Measurements from ENCODE around the gene TTL.
A peak's percentile ranks its signal among the peaks of the same experiment; 100 is the strongest.

TTL gene

DNA sequence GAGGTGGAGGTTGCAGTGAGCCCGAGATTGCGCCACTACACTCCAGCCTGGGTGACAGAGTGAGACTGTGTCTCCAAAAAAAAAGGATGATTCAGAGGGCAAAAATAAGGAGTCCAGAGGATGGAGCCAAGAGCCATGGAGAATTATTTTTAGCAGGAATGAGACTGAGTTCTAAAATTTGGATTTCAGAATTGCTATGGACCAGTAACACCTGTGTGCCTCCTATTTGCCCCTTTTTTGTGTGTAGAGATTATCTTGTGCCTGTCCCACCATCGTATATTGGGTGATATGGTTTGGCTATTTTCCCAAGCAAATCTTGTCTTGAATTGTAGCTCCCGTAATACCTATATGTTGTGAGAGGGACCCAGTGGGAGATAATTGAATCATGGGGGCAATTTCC, 32.1 kb upstream of the TTL start:
- no peak for DNase-seq (ENCODE audit: low read depth)
- TF ChIP-seq, protein P1, sequence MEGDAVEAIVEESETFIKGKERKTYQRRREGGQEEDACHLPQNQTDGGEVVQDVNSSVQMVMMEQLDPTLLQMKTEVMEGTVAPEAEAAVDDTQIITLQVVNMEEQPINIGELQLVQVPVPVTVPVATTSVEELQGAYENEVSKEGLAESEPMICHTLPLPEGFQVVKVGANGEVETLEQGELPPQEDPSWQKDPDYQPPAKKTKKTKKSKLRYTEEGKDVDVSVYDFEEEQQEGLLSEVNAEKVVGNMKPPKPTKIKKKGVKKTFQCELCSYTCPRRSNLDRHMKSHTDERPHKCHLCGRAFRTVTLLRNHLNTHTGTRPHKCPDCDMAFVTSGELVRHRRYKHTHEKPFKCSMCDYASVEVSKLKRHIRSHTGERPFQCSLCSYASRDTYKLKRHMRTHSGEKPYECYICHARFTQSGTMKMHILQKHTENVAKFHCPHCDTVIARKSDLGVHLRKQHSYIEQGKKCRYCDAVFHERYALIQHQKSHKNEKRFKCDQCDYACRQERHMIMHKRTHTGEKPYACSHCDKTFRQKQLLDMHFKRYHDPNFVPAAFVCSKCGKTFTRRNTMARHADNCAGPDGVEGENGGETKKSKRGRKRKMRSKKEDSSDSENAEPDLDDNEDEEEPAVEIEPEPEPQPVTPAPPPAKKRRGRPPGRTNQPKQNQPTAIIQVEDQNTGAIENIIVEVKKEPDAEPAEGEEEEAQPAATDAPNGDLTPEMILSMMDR (IDR thresholded peaks at IDR 0.05; ENCODE audit: control insufficient read depth, extremely low read depth, insufficient read depth): no peak
- no peak overlapping the region for H3K4me3 ChIP-seq (ENCODE audit: low read depth, low read length)

DNA sequence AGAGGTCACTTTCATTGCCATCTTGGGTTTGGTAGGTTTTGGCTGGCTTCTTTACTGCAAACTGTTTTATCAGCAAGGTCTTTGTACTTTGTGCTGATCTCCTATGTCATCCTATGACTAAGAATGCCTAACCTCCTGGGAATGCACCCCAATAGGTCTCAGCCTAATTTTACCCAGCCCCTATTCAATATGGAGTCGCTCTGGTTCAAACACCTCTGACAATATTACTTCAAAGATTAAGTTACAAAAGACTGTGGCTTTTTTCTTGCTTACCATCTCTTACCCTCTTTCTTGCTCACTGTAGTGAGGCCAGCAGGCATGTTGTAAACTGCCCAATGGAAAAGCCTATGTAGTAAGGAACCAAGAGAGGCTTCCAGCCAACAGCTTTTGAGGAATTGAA, 30.6 kb upstream of the TTL start:
- DNase-seq (ENCODE audit: low read depth): no peak
- H3K4me3 ChIP-seq (ENCODE audit: low read depth, low read length): no peak overlapping the region
- TF ChIP-seq, protein P1 (IDR thresholded peaks at IDR 0.05; ENCODE audit: control insufficient read depth, extremely low read depth, insufficient read depth): no peak

DNA sequence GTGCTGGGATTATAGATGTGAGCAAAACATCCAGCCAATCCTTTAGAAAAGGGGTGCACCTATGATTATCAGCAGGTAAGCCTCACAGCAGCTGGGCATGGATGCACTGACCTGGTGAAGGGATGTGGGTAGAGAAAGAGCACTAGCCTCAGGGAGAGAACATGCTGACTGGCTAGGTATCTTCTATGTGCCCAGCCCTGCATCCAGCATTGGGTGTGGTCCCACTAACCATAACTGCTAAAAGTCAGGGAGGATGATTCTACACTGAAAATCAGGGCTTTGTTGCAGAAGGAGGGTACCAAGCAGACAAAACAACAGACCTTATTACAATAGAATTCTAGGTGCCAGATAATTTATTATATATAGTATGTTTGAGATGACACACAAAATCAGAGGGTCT, 27.4 kb upstream of the TTL start:
- TF ChIP-seq, protein P1 (IDR thresholded peaks at IDR 0.05; ENCODE audit: control insufficient read depth, extremely low read depth, insufficient read depth): no peak
- no peak for DNase-seq (ENCODE audit: low read depth)
- H3K4me3 ChIP-seq (ENCODE audit: low read depth, low read length): no peak overlapping the region

DNA sequence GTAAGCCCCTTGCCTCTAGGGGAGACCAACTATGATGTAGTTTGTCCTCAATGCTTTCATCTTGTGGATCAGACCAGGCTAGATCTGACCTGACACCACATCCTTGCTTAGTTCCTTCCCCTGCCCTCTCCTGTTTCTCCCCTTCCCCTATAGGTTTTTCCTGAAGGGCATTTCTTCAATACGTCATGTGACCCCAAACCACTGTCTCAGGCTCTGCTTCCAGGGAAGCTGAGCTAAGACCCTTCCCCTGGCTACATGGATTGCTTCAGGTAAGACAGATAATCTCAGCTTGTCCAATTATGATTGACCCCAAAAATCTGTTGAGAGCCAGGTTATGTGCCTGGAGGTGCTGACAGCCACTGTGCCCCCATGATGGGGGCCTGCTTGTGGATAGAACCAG, 22.6 kb upstream of the TTL start:
- DNase-seq (ENCODE audit: low read depth): no peak
- no peak overlapping the region for H3K4me3 ChIP-seq (ENCODE audit: low read depth, low read length)
- TF ChIP-seq, protein P1 (IDR thresholded peaks at IDR 0.05; ENCODE audit: control insufficient read depth, extremely low read depth, insufficient read depth): no peak

DNA sequence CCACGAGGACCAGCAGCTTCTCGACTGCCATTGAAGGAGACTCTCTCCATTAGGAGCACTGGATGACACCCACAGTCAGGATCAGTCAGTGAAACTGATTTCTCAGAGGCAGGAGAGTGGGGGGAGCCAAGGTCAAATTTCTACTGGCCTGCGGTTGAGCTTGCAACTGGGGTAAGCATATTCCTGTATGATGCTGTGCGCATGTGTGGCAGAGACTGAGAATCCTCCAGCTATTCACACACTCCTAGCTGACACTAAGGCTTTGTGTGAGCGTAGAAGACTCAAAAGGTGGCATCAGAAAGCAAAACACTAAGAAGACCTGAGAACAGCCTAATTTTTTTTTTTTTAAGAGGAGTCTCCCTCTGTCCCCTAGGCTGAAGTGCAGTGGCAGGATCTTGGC, 19.8 kb upstream of the TTL start:
- TF ChIP-seq, protein P1 (IDR thresholded peaks at IDR 0.05; ENCODE audit: control insufficient read depth, extremely low read depth, insufficient read depth): no peak
- DNase-seq (ENCODE audit: low read depth): no peak
- no peak overlapping the region for H3K4me3 ChIP-seq (ENCODE audit: low read depth, low read length)

DNA sequence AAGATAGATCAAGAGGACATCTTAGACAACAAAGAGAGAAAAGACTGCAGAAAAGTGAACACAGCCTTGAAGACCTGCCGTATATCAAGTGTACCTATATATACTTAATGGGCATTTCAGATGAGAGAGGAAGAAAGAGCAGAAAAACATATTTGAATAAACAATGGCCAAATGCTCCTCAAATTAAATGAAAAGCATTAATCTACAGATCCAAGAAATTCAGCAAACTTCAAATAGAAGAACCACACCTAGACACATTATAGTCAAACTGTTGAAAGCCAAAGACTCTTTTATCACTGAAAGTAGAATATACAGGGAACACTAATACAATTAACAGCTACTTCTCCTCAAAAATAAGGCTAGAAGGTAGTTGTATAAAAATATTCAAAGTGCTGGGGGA, 18.7 kb upstream of the TTL start:
- no peak overlapping the region for H3K4me3 ChIP-seq (ENCODE audit: low read depth, low read length)
- DNase-seq (ENCODE audit: low read depth): no peak
- TF ChIP-seq, protein P1 (IDR thresholded peaks at IDR 0.05; ENCODE audit: control insufficient read depth, extremely low read depth, insufficient read depth): no peak

DNA sequence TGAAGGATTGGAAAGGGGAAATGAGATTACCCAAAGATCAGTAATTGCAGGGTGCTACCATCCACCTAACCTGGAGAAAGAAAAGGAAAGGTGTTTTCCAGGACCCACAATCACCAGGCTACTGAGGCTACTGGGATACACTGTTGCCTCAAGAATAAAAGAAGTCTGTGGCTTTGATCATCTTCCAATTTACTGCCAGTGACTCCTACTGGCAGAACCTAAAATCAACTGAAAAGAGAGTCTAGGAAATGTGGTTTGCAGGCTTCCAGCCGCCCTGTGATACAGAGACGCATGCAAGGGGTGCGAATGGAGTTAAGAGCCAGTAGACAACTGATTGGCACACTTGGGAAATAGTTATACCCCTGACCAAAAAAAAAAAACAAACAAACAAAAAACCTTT, 16.6 kb upstream of the TTL start:
- TF ChIP-seq, protein P1 (IDR thresholded peaks at IDR 0.05; ENCODE audit: control insufficient read depth, extremely low read depth, insufficient read depth): 0 out of 2 replicates have a peak, but pooled peaks have one; percentile 9
- DNase-seq (ENCODE audit: low read depth): no peak
- no peak overlapping the region for H3K4me3 ChIP-seq (ENCODE audit: low read depth, low read length)

All from LNCaP clone FGC (cell line).